ENCODE measurements around the gene SIM2. TPM values are rescaled to one million over a fixed set of nuclear protein-coding genes. Genes with fewer than 3 reads are reported as not detected.

SIM2 gene
- polyA plus RNA-seq, 1 donor from 2014 or later = not detected

GRCh38 chr21:36741506-36741905, 42.6 kb downstream of the SIM2 start:
- no peaks in the 10 kb centered on the region for H4K20me1 ChIP-seq (ENCODE audit: insufficient read depth)
- no peaks in the 10 kb centered on the region for H3K36me3 ChIP-seq (ENCODE audit: insufficient read depth, low read length)
- no peak overlapping the region for H3K9ac ChIP-seq (ENCODE audit: low read length)
- H3K9me2 ChIP-seq (ENCODE audit: insufficient read depth, low read length) = no peaks in the 10 kb centered on the region
- TF ChIP-seq CTCF (IDR thresholded peaks at IDR 0.05; ENCODE audit: poor library complexity, severe bottlenecking) = no peak
- no peak for TF ChIP-seq RAD21 (conservative IDR thresholded peaks at IDR 0.05)
- TF ChIP-seq TAF1 (IDR thresholded peaks at IDR 0.05; ENCODE audit: low read depth) = no peak
- no peak for TF ChIP-seq POLR2AphosphoS5 (IDR thresholded peaks at IDR 0.05)
- no peak for TF ChIP-seq EP300 (conservative IDR thresholded peaks at IDR 0.05; ENCODE audit: poor library complexity, severe bottlenecking)
- TF ChIP-seq, protein P1, sequence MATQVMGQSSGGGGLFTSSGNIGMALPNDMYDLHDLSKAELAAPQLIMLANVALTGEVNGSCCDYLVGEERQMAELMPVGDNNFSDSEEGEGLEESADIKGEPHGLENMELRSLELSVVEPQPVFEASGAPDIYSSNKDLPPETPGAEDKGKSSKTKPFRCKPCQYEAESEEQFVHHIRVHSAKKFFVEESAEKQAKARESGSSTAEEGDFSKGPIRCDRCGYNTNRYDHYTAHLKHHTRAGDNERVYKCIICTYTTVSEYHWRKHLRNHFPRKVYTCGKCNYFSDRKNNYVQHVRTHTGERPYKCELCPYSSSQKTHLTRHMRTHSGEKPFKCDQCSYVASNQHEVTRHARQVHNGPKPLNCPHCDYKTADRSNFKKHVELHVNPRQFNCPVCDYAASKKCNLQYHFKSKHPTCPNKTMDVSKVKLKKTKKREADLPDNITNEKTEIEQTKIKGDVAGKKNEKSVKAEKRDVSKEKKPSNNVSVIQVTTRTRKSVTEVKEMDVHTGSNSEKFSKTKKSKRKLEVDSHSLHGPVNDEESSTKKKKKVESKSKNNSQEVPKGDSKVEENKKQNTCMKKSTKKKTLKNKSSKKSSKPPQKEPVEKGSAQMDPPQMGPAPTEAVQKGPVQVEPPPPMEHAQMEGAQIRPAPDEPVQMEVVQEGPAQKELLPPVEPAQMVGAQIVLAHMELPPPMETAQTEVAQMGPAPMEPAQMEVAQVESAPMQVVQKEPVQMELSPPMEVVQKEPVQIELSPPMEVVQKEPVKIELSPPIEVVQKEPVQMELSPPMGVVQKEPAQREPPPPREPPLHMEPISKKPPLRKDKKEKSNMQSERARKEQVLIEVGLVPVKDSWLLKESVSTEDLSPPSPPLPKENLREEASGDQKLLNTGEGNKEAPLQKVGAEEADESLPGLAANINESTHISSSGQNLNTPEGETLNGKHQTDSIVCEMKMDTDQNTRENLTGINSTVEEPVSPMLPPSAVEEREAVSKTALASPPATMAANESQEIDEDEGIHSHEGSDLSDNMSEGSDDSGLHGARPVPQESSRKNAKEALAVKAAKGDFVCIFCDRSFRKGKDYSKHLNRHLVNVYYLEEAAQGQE (IDR thresholded peaks at IDR 0.05; ENCODE audit: borderline replicate concordance) = no peak
- TF ChIP-seq SMC3 (conservative IDR thresholded peaks at IDR 0.05; ENCODE audit: poor library complexity) = no peak
- no peak for TF ChIP-seq EZH2 (IDR thresholded peaks at IDR 0.05; ENCODE audit: borderline replicate concordance, insufficient read depth, low read length, poor library complexity, severe bottlenecking)
- H3K4me2 ChIP-seq (ENCODE audit: low read length) = no peak overlapping the region
- no peak overlapping the region for H2AFZ ChIP-seq (ENCODE audit: low read depth, low read length)
- H3K27ac ChIP-seq (ENCODE audit: low read length) = no peak overlapping the region
- no peaks in the 10 kb centered on the region for H3K79me2 ChIP-seq (replicated peaks; ENCODE audit: insufficient read depth, low read length)
- H3K27me3 ChIP-seq (ENCODE audit: insufficient read depth, low read depth, low read length) = peaks cover 4% of the 10 kb centered on the region
- no peak overlapping the region for H3K4me3 ChIP-seq (ENCODE audit: low read length)
- H3F3A ChIP-seq (ENCODE audit: insufficient read depth, low read length, poor library complexity, severe bottlenecking) = no peaks in the 10 kb centered on the region
- H3K9me3 ChIP-seq (ENCODE audit: low read length) = no peaks in the 10 kb centered on the region

GRCh38 chr21:36743008-36743407, 44.1 kb downstream of the SIM2 start:
- H3K9me3 ChIP-seq (ENCODE audit: low read length) = no peaks in the 10 kb centered on the region
- H3K4me2 ChIP-seq (ENCODE audit: low read length) = no peak overlapping the region
- H3K9me2 ChIP-seq (ENCODE audit: insufficient read depth, low read length) = no peaks in the 10 kb centered on the region
- H3K27me3 ChIP-seq (ENCODE audit: insufficient read depth, low read depth, low read length) = peaks cover 15% of the 10 kb centered on the region
- TF ChIP-seq SMC3 (conservative IDR thresholded peaks at IDR 0.05; ENCODE audit: poor library complexity) = no peak
- TF ChIP-seq MXI1 (conservative IDR thresholded peaks at IDR 0.05; ENCODE audit: poor library complexity, severe bottlenecking) = no peak
- TF ChIP-seq CTCF (IDR thresholded peaks at IDR 0.05; ENCODE audit: poor library complexity, severe bottlenecking) = no peak
- no peak for TF ChIP-seq TAF1 (IDR thresholded peaks at IDR 0.05; ENCODE audit: low read depth)
- TF ChIP-seq EP300 (conservative IDR thresholded peaks at IDR 0.05; ENCODE audit: poor library complexity, severe bottlenecking) = no peak
- TF ChIP-seq, protein P1 (IDR thresholded peaks at IDR 0.05; ENCODE audit: borderline replicate concordance) = no peak
- no peak for TF ChIP-seq POLR2AphosphoS5 (IDR thresholded peaks at IDR 0.05)
- no peak for TF ChIP-seq EZH2 (IDR thresholded peaks at IDR 0.05; ENCODE audit: borderline replicate concordance, insufficient read depth, low read length, poor library complexity, severe bottlenecking)
- no peak for TF ChIP-seq RAD21 (conservative IDR thresholded peaks at IDR 0.05)
- H2AFZ ChIP-seq (ENCODE audit: low read depth, low read length) = no peak overlapping the region
- H3K27ac ChIP-seq (ENCODE audit: low read length) = no peak overlapping the region
- H3K9ac ChIP-seq (ENCODE audit: low read length) = no peak overlapping the region
- no peaks in the 10 kb centered on the region for H3F3A ChIP-seq (ENCODE audit: insufficient read depth, low read length, poor library complexity, severe bottlenecking)
- no peaks in the 10 kb centered on the region for H3K36me3 ChIP-seq (ENCODE audit: insufficient read depth, low read length)
- H4K20me1 ChIP-seq (ENCODE audit: insufficient read depth) = no peaks in the 10 kb centered on the region
- H3K4me3 ChIP-seq (ENCODE audit: low read length) = no peak overlapping the region
- H3K79me2 ChIP-seq (replicated peaks; ENCODE audit: insufficient read depth, low read length) = no peaks in the 10 kb centered on the region
